Mesenchymal stem cell (in vitro differentiated cells and primary cell): Measurements from ENCODE around the gene LRTM2.

Source experiments
- DNase-seq: peaks from one replicate; pipeline ENCODE4 v3.0.0-alpha.2; 2013
- H2AFZ ChIP-seq: one replicate; pipeline ENCODE4 v1.6.1; 2013; ENCODE audit warnings: low read depth, mild to moderate bottlenecking, control low read depth, inconsistent platforms, low read length, moderate library complexity
- H2AK5ac ChIP-seq: 2 replicates; pipeline ENCODE4 v1.6.1; 2013; ENCODE audit warnings: low read length, moderate library complexity, mild to moderate bottlenecking, inconsistent platforms; ENCODE audit not compliant: severe bottlenecking
- H2BK120ac ChIP-seq: one replicate; pipeline ENCODE4 v1.6.1; 2013; ENCODE audit warnings: low read depth, mild to moderate bottlenecking, inconsistent platforms, low read length, moderate library complexity
- H2BK12ac ChIP-seq, 2 experiments: one replicate each; pipeline ENCODE4 v1.6.1; 2013; ENCODE audit warnings: inconsistent platforms in 2 of 2, low read length in 2 of 2, mild to moderate bottlenecking in 2 of 2, moderate library complexity in 2 of 2, control low read depth in 1 of 2
- H2BK15ac ChIP-seq: one replicate; pipeline ENCODE4 v1.6.1; 2013; ENCODE audit warnings: mild to moderate bottlenecking, low read depth, inconsistent platforms; ENCODE audit not compliant: poor library complexity, severe bottlenecking
- H2BK5ac ChIP-seq: 2 replicates; pipeline ENCODE4 v1.6.1; 2013; ENCODE audit warnings: low read depth, mild to moderate bottlenecking, low read length, control low read depth, inconsistent platforms; ENCODE audit not compliant: poor library complexity, severe bottlenecking
- H3K14ac ChIP-seq, 2 experiments: one replicate each; pipeline ENCODE4 v1.6.1; 2013; ENCODE audit warnings: inconsistent platforms in 2 of 2, low read length in 2 of 2, control low read depth in 1 of 2, mild to moderate bottlenecking in 1 of 2, moderate library complexity in 1 of 2
- H3K18ac ChIP-seq, 2 experiments: one replicate each; pipeline ENCODE4 v1.6.1; 2013; ENCODE audit warnings: inconsistent platforms in 2 of 2, low read length in 2 of 2, control low read depth in 1 of 2, low read depth in 1 of 2, mild to moderate bottlenecking in 1 of 2
- H3K23ac ChIP-seq, 2 experiments: one replicate each; pipeline ENCODE4 v1.6.1; 2013; ENCODE audit warnings: inconsistent platforms in 2 of 2, low read length in 2 of 2, mild to moderate bottlenecking in 2 of 2, moderate library complexity in 2 of 2, control low read depth in 1 of 2
- H3K27ac ChIP-seq: 2 replicates; pipeline ENCODE4 v1.5.1; 2013; ENCODE audit warnings: mild to moderate bottlenecking, moderate library complexity, low read length, control low read depth, inconsistent platforms; ENCODE audit not compliant: poor library complexity, severe bottlenecking
- H3K27me3 ChIP-seq, 2 experiments: 2 replicates each; pipeline versions ENCODE4 v1.6.1 to v1.7.0; 2013; ENCODE audit warnings: low read length in 2 of 2, mild to moderate bottlenecking in 2 of 2, moderate library complexity in 2 of 2, control low read depth in 1 of 2, inconsistent platforms in 1 of 2; ENCODE audit not compliant: control insufficient read depth in 1 of 2, insufficient read depth in 1 of 2
- H3K36me3 ChIP-seq, 2 experiments: 2 replicates each; pipeline versions ENCODE4 v1.6.1 to v1.7.0; 2013; ENCODE audit warnings: low read length in 2 of 2, control low read depth in 1 of 2, inconsistent platforms in 1 of 2, low read depth in 1 of 2, mild to moderate bottlenecking in 1 of 2; ENCODE audit not compliant: insufficient read depth in 2 of 2, control insufficient read depth in 1 of 2
- H3K4ac ChIP-seq, 2 experiments: one replicate each; pipeline ENCODE4 v1.6.1; 2013; ENCODE audit warnings: inconsistent platforms in 2 of 2, low read length in 2 of 2, mild to moderate bottlenecking in 2 of 2, moderate library complexity in 2 of 2, control low read depth in 1 of 2, low read depth in 1 of 2
- H3K4me1 ChIP-seq: 2 replicates; pipeline ENCODE4 v1.6.1; 2013; ENCODE audit warnings: low read depth, low read length, control low read depth; ENCODE audit not compliant: control insufficient read depth, insufficient read depth
- H3K4me2 ChIP-seq: 2 replicates; pipeline ENCODE4 v1.6.1; 2013; ENCODE audit warnings: low read length, mild to moderate bottlenecking, inconsistent platforms; ENCODE audit not compliant: poor library complexity, severe bottlenecking
- H3K4me3 ChIP-seq, 2 experiments: 2 replicates each; pipeline versions ENCODE4 v1.5.1 to v1.7.0; 2013; ENCODE audit warnings: low read length in 2 of 2, mild to moderate bottlenecking in 2 of 2, control low read depth in 1 of 2, low read depth in 1 of 2; ENCODE audit not compliant: insufficient read depth in 1 of 2
- H3K79me1 ChIP-seq: replicated peaks from 2 replicates; pipeline ENCODE4 v1.6.1; 2013; ENCODE audit warnings: mild to moderate bottlenecking, control low read depth, low read length, inconsistent platforms; ENCODE audit not compliant: poor library complexity, severe bottlenecking
- H3K9ac ChIP-seq: 2 replicates; pipeline ENCODE4 v1.7.0; 2013; ENCODE audit warnings: mild to moderate bottlenecking, low read length, moderate library complexity
- H3K9me3 ChIP-seq: 2 replicates; pipeline ENCODE4 v1.7.0; 2013; ENCODE audit warnings: mild to moderate bottlenecking, low read length; ENCODE audit not compliant: control insufficient read depth
- H4K8ac ChIP-seq: one replicate; pipeline ENCODE4 v1.6.1; 2013; ENCODE audit warnings: inconsistent platforms, mild to moderate bottlenecking, low read length, moderate library complexity
- H4K91ac ChIP-seq: one replicate; pipeline ENCODE4 v1.6.1; 2013; ENCODE audit warnings: mild to moderate bottlenecking, low read length, inconsistent platforms
- WGBS: methylation state at CpG from one replicate; pipeline ENCODE4 v1.1.7; 2013; ENCODE audit warnings: mixed read lengths; 5-methylcytosine and 5-hydroxymethylcytosine counted together

Gene LRTM2

GRCh38 chr12:1880153-1880845 is 59.9 kb downstream of the LRTM2 start:
- Histone ChIP-seq H3K18ac (no peak overlapping the region), H3K27me3 (peaks cover 6 to 90% of the 10 kb centered on the region in 2 experiments), H3K14ac (no peak overlapping the region), H3K4ac (no peak overlapping the region), H4K8ac (no peak overlapping the region), H2BK5ac (no peak overlapping the region), H3K36me3 (no peaks in the 10 kb centered on the region), H3K4me2 (no peak overlapping the region), H3K79me1 (no peaks in the 10 kb centered on the region), H3K9ac (no peak overlapping the region), H3K23ac (no peak overlapping the region), H3K4me3 (no peak overlapping the region), H2AFZ (no peak overlapping the region), H4K91ac (no peak overlapping the region), H2BK12ac (no peak overlapping the region), H2BK120ac (no peak overlapping the region), H2AK5ac (no peak overlapping the region), H2BK15ac (no peak overlapping the region), H3K9me3 (peaks cover 7% of the 10 kb centered on the region), H3K27ac (no peak overlapping the region), H3K4me1 (peaks cover 1% of the 10 kb centered on the region)
- 84% methylated on average over 17 of the region's 18 CpGs for WGBS
- DNase-seq, result no peak

GRCh38 chr12:1880876-1881275 is 60.5 kb downstream of the LRTM2 start:
- Histone ChIP-seq H3K27me3 (peaks cover 4 to 90% of the 10 kb centered on the region in 2 experiments), H4K8ac (no peak overlapping the region), H3K4me2 (no peak overlapping the region), H2AFZ (no peak overlapping the region), H3K18ac (no peak overlapping the region), H4K91ac (no peak overlapping the region), H3K14ac (no peak overlapping the region), H2BK5ac (no peak overlapping the region), H2AK5ac (no peak overlapping the region), H3K27ac (no peak overlapping the region), H3K4me3 (no peak overlapping the region), H3K9me3 (peaks cover 7% of the 10 kb centered on the region), H3K4ac (no peak overlapping the region), H3K23ac (no peak overlapping the region), H3K4me1 (peaks cover 1% of the 10 kb centered on the region), H3K79me1 (no peaks in the 10 kb centered on the region), H2BK15ac (no peak overlapping the region), H3K36me3 (no peaks in the 10 kb centered on the region), H2BK120ac (no peak overlapping the region), H2BK12ac (no peak overlapping the region), H3K9ac (no peak overlapping the region)
- DNase-seq, result no peak
- 93% methylated on average over 7 of the region's 7 CpGs for WGBS

GRCh38 chr12:1881301-1881700 is 60.9 kb downstream of the LRTM2 start:
- no peak overlapping the region for H3K14ac ChIP-seq
- no peak overlapping the region for H2BK5ac ChIP-seq
- H3K4ac ChIP-seq, result no peak overlapping the region
- no peak overlapping the region for H4K8ac ChIP-seq
- no peak overlapping the region for H2BK12ac ChIP-seq
- 87% methylated on average over 7 of the region's 8 CpGs for WGBS
- peaks cover 8 to 89% of the 10 kb centered on the region in 2 experiments for H3K27me3 ChIP-seq
- peaks cover 1% of the 10 kb centered on the region for H3K4me1 ChIP-seq
- H3K4me3 ChIP-seq, result no peak overlapping the region
- H4K91ac ChIP-seq, result no peak overlapping the region
- no peak overlapping the region for H3K9ac ChIP-seq
- peaks cover 7% of the 10 kb centered on the region for H3K9me3 ChIP-seq
- H2AFZ ChIP-seq, result no peak overlapping the region
- H2AK5ac ChIP-seq, result no peak overlapping the region
- DNase-seq, result no peak
- H3K4me2 ChIP-seq, result no peak overlapping the region
- H3K23ac ChIP-seq, result no peak overlapping the region
- H2BK15ac ChIP-seq, result no peak overlapping the region
- no peak overlapping the region for H3K27ac ChIP-seq
- no peak overlapping the region for H2BK120ac ChIP-seq
- no peak overlapping the region for H3K18ac ChIP-seq
- H3K36me3 ChIP-seq, result no peaks in the 10 kb centered on the region
- H3K79me1 ChIP-seq, result no peaks in the 10 kb centered on the region

GRCh38 chr12:1881936-1882335 is 61.6 kb downstream of the LRTM2 start:
- Histone ChIP-seq H3K36me3 (no peaks in the 10 kb centered on the region), H2BK120ac (no peak overlapping the region), H2BK12ac (no peak overlapping the region), H3K9me3 (peaks cover 4% of the 10 kb centered on the region), H2BK5ac (no peak overlapping the region), H3K14ac (no peak overlapping the region), H3K9ac (no peak overlapping the region), H3K4me3 (no peak overlapping the region), H2BK15ac (no peak overlapping the region), H4K91ac (no peak overlapping the region), H2AK5ac (no peak overlapping the region), H3K23ac (no peak overlapping the region), H3K27ac (no peak overlapping the region), H3K27me3 (peaks cover 9 to 89% of the 10 kb centered on the region in 2 experiments), H3K4me2 (no peak overlapping the region), H2AFZ (no peak overlapping the region), H3K4ac (no peak overlapping the region), H3K4me1 (peaks cover 1% of the 10 kb centered on the region), H3K79me1 (no peaks in the 10 kb centered on the region), H4K8ac (no peak overlapping the region), H3K18ac (no peak overlapping the region)
- WGBS, result 65% methylated on average over 2 of the region's 3 CpGs
- no peak for DNase-seq
